Fibroblast of lung (primary cell): Measurements from ENCODE around the gene VPS50. TPM values are rescaled to one million over a fixed set of nuclear protein-coding genes. Genes with fewer than 3 reads are reported as not detected.

ENCODE experiments used
- DNase-seq, 2 donors: peaks; one replicate each; pipeline versions ENCODE4 v3.0.0 to v3.0.0-alpha.2; 2010; ENCODE audit warnings: low read depth in 2 of 2
- H2AFZ ChIP-seq: 2 replicates; pipeline ENCODE4 v1.5.1; 2012; ENCODE audit warnings: low read length, control low read depth, inconsistent platforms
- H3K27ac ChIP-seq: 2 replicates; pipeline ENCODE4 v1.5.1; 2011; ENCODE audit warnings: low read length, control low read depth; ENCODE audit not compliant: insufficient read depth
- H3K27me3 ChIP-seq: 2 replicates; pipeline ENCODE4 v1.5.1; 2011; ENCODE audit warnings: mild to moderate bottlenecking, low read length; ENCODE audit not compliant: control insufficient read depth, insufficient read depth
- H3K36me3 ChIP-seq: 2 replicates; pipeline ENCODE4 v1.5.1; 2011; ENCODE audit warnings: low read length; ENCODE audit not compliant: control insufficient read depth, insufficient read depth
- H3K4me1 ChIP-seq: 2 replicates; pipeline ENCODE4 v1.5.1; 2011; ENCODE audit warnings: low read length; ENCODE audit not compliant: control insufficient read depth, insufficient read depth; ENCODE audit errors: extremely low read depth
- H3K4me2 ChIP-seq: 2 replicates; pipeline ENCODE4 v1.5.1; 2011; ENCODE audit warnings: low read length, control low read depth; ENCODE audit not compliant: insufficient read depth; ENCODE audit errors: extremely low read depth
- H3K4me3 ChIP-seq, 4 experiments: fragments of 200-600 bp in 1 of 4; sonication (generic) in 1 of 4; replicated peaks in 1 of 4; 2 replicates each; pipeline ENCODE4 v1.5.1; 2011 to 2016; ENCODE audit warnings: low read length in 4 of 4, low read depth in 3 of 4, mild to moderate bottlenecking in 3 of 4, control low read depth in 2 of 4, inconsistent platforms in 1 of 4, mixed read lengths in 1 of 4; ENCODE audit not compliant: insufficient read depth in 1 of 4; ENCODE audit errors: control extremely low read depth in 1 of 4
- H3K79me2 ChIP-seq: 2 replicates; pipeline ENCODE4 v1.5.1; 2012; ENCODE audit warnings: mild to moderate bottlenecking, low read length, inconsistent platforms; ENCODE audit not compliant: control insufficient read depth, insufficient read depth
- H3K9ac ChIP-seq: 2 replicates; pipeline ENCODE4 v1.5.1; 2011; ENCODE audit warnings: mild to moderate bottlenecking, low read length, control low read depth; ENCODE audit not compliant: insufficient read depth
- H3K9me3 ChIP-seq: 2 replicates; pipeline ENCODE4 v1.5.1; 2012; ENCODE audit warnings: low read depth, low read length; ENCODE audit not compliant: control insufficient read depth, insufficient read depth
- H4K20me1 ChIP-seq: 2 replicates; pipeline ENCODE4 v1.5.1; 2011; ENCODE audit warnings: low read length; ENCODE audit not compliant: control insufficient read depth, insufficient read depth; ENCODE audit errors: extremely low read depth
- CTCF ChIP-seq, 2 donors: IDR thresholded peaks in 1 of 2; conservative IDR thresholded peaks in 1 of 2; 1 replicate in 1 of 2; 2 replicates in 1 of 2; pipeline ENCODE4 v1.5.1; 2011 to 2012; ENCODE audit warnings: low read length in 2 of 2, control low read depth in 1 of 2, inconsistent platforms in 1 of 2, low read depth in 1 of 2, mild to moderate bottlenecking in 1 of 2
- EZH2 ChIP-seq: IDR thresholded peaks from 2 replicates; pipeline ENCODE4 v1.5.1; 2012; ENCODE audit warnings: low read length, control low read depth, mild to moderate bottlenecking; ENCODE audit errors: missing control alignments
- polyA minus RNA-seq: library from RNA; depleted of rRNA, polyadenylated mRNA; stranded (reverse); fragments of >200 nt; gene quantifications from 2 replicates; pipeline ENCODE4 v1.2.3, GENCODE V29; 2011; ENCODE audit warnings: low replicate concordance
- polyA plus RNA-seq, 2 donors: library from polyadenylated mRNA; depleted of rRNA in 1 of 2; stranded (reverse) in 1 of 2; unstranded in 1 of 2; fragments of >200 nt; gene quantifications; 2 replicates each; pipeline ENCODE4 v1.2.1, GENCODE V29; 2011 to 2012; ENCODE audit warnings: missing spikeins in 1 of 2
- total RNA-seq: library from RNA; depleted of rRNA; stranded (reverse); fragments of >200 nt; gene quantifications from 2 replicates; pipeline ENCODE4 v1.2.1, GENCODE V29; 2014

The VPS50 gene
- total RNA-seq (43.7 and 46.4 TPM in 2 replicates), polyA plus RNA-seq (14.4 and 16.1 TPM in 2 replicates), polyA minus RNA-seq (9.7 and 11.5 TPM in 2 replicates)
- polyA plus RNA-seq (2012) = 9.1 and 9.3 TPM in 2 replicates

GRCh38 chr7:93231799-93232672 lies at the start of gene VPS50:
Gene VPS50 (plus strand): TSS chr7:93232366. CDS start chr7:93232468, 102 bp downstream.
- Histone ChIP-seq H3K4me2 (peak within 1 kb of the TSS; percentile 95), H3K79me2 (peaks cover 15% of the 10 kb centered on the region), H2AFZ (peak within 1 kb of the TSS; percentile 100), H3K4me3 (peak within 1 kb of the TSS; percentile 91 to 99 (median 93)), H4K20me1 (no peaks in the 10 kb centered on the region), H3K9me3 (no peaks in the 10 kb centered on the region), H3K9ac (peak within 1 kb of the TSS; percentile 60), H3K27ac (peak within 1 kb of the TSS; percentile 58), H3K36me3 (no peaks in the 10 kb centered on the region), H3K4me1 (no peaks in the 10 kb centered on the region), H3K27me3 (no peaks in the 10 kb centered on the region)
- TF ChIP-seq EZH2 (no peak), CTCF (conservative IDR thresholded peaks at IDR 0.05 in 1 of 2, IDR thresholded peaks at IDR 0.05 in 1 of 2; ENCODE audit: low read depth in 1 of 2, low read length in 2 of 2) (no peak)
- DNase-seq = peak; percentile 94 to 96

GRCh38 chr7:93185303-93186027 lies 46.7 kb upstream of the VPS50 start:
- Histone ChIP-seq H3K27me3 (no peaks in the 10 kb centered on the region), H3K79me2 (no peaks in the 10 kb centered on the region), H3K27ac (no peak overlapping the region), H4K20me1 (no peaks in the 10 kb centered on the region), H3K4me1 (no peaks in the 10 kb centered on the region), H3K36me3 (no peaks in the 10 kb centered on the region), H3K4me3 (no peak overlapping the region), H2AFZ (no peak overlapping the region), H3K9me3 (no peaks in the 10 kb centered on the region), H3K4me2 (no peak overlapping the region), H3K9ac (no peak overlapping the region)
- no peak for TF ChIP-seq EZH2
- no peak for TF ChIP-seq CTCF (conservative IDR thresholded peaks at IDR 0.05 in 1 of 2, IDR thresholded peaks at IDR 0.05 in 1 of 2; ENCODE audit: low read depth in 1 of 2, low read length in 2 of 2)
- DNase-seq = no peak
